HFF-Myc (cell line): ENCODE data around the gene WNT10A.

Experiments
- DNase-seq: peaks from one replicate; pipeline ENCODE4 v3.0.0-alpha.2; 2011; ENCODE audit warnings: low read depth; ENCODE audit errors: extremely low read depth
- H3K4me3 ChIP-seq: replicated peaks from 2 replicates; pipeline ENCODE4 v1.5.1; 2011; ENCODE audit warnings: low read depth, mild to moderate bottlenecking, control low read depth, low read length
- TF ChIP-seq, protein P1 (sequence below): IDR thresholded peaks from 2 replicates; pipeline ENCODE4 v1.5.1; 2012; ENCODE audit warnings: mild to moderate bottlenecking, low read depth, low read length, control low read depth; ENCODE audit errors: missing control alignments

WNT10A gene

GRCh38 chr2:218893349-218894150 lies 12.9 kb downstream of the WNT10A start:
- TF ChIP-seq, protein P1, sequence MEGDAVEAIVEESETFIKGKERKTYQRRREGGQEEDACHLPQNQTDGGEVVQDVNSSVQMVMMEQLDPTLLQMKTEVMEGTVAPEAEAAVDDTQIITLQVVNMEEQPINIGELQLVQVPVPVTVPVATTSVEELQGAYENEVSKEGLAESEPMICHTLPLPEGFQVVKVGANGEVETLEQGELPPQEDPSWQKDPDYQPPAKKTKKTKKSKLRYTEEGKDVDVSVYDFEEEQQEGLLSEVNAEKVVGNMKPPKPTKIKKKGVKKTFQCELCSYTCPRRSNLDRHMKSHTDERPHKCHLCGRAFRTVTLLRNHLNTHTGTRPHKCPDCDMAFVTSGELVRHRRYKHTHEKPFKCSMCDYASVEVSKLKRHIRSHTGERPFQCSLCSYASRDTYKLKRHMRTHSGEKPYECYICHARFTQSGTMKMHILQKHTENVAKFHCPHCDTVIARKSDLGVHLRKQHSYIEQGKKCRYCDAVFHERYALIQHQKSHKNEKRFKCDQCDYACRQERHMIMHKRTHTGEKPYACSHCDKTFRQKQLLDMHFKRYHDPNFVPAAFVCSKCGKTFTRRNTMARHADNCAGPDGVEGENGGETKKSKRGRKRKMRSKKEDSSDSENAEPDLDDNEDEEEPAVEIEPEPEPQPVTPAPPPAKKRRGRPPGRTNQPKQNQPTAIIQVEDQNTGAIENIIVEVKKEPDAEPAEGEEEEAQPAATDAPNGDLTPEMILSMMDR: no peak
- DNase-seq: no peak
- peak overlapping the region; percentile 15 for H3K4me3 ChIP-seq

- no peak for DNase-seq
- H3K4me3 ChIP-seq: no peak overlapping the region
- TF ChIP-seq, protein P1: no peak
These were observed 13.7 kb downstream of the WNT10A start for GRCh38 chr2:218894151-218894879.

GRCh38 chr2:218894880-218895157 lies 14.2 kb downstream of the WNT10A start:
- TF ChIP-seq, protein P1: no peak

DNA sequence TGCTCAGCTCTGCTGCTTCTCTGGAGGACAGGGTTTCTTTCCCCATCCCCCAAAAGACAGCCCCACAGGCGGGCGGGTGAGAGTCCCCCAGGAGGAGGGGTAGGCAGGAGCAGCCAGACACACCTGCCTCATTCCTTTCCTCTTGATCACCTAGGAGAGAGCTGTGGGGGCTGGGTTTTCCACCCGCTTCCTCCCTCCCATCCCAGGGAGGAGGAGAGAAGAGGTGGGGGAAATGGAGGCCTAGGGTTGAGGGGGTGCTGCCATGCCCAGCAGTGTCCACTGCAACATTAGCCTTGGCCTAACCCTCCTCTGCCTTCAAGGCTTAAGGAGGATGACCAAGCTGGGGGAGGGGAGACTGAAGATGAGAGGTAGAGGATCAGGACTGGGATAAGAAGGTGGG lies 14.7 kb downstream of the WNT10A start:
- no peak for DNase-seq
- no peak overlapping the region for H3K4me3 ChIP-seq
- TF ChIP-seq, protein P1: no peak

More at GRCh38 chr2:218894880-218895157, 14.2 kb downstream of the WNT10A start:
- no peak for DNase-seq
- no peak overlapping the region for H3K4me3 ChIP-seq

GRCh38 chr2:218895759-218896500 lies 15.3 kb downstream of the WNT10A start:
- H3K4me3 ChIP-seq: no peak overlapping the region
- DNase-seq: no peak
- TF ChIP-seq, protein P1: no peak

- TF ChIP-seq, protein P1: no peak
- DNase-seq: no peak
- no peak overlapping the region for H3K4me3 ChIP-seq
These were observed 16.1 kb downstream of the WNT10A start for GRCh38 chr2:218896501-218897393.
